ENCODE results near the gene MUL1.

DNA sequence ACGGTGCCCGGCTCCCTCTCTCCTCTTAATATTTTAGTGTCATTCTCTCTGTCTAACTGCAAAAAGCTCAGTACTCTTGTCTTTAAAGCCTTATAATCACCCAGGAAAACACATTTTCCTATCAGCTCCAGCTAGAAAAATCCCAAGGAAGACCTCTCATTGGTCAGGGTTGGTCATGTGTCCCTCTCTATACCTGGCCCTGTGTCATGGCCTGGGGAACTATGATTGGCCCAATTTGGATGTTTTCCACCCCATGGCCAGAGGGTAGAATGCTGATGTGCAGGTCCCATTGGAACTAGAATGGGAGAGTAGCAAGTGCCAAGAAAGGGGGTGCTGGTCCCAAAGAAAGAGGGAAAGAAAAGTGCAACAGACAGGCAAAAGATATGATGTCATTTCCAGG lies 49.2 kb downstream of the MUL1 start:
- TF ChIP-seq, protein P1, sequence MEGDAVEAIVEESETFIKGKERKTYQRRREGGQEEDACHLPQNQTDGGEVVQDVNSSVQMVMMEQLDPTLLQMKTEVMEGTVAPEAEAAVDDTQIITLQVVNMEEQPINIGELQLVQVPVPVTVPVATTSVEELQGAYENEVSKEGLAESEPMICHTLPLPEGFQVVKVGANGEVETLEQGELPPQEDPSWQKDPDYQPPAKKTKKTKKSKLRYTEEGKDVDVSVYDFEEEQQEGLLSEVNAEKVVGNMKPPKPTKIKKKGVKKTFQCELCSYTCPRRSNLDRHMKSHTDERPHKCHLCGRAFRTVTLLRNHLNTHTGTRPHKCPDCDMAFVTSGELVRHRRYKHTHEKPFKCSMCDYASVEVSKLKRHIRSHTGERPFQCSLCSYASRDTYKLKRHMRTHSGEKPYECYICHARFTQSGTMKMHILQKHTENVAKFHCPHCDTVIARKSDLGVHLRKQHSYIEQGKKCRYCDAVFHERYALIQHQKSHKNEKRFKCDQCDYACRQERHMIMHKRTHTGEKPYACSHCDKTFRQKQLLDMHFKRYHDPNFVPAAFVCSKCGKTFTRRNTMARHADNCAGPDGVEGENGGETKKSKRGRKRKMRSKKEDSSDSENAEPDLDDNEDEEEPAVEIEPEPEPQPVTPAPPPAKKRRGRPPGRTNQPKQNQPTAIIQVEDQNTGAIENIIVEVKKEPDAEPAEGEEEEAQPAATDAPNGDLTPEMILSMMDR (tag by site-specific recombination; IDR thresholded peaks at IDR 0.05): no peak
- TF ChIP-seq ZBTB21 (tag by site-specific recombination; IDR thresholded peaks at IDR 0.05) (no peak), GLI4 (tag by site-specific recombination; IDR thresholded peaks at IDR 0.05) (no peak), KLF16 (tag by site-specific recombination; IDR thresholded peaks at IDR 0.05) (no peak), ZNF133 (tag by site-specific recombination; IDR thresholded peaks at IDR 0.05) (no peak), ZNF175 (tag by site-specific recombination; IDR thresholded peaks at IDR 0.05) (no peak), ZNF692 (tag by site-specific recombination; IDR thresholded peaks at IDR 0.05) (no peak), ZNF530 (tag by site-specific recombination; IDR thresholded peaks at IDR 0.05; ENCODE audit: low read depth) (no peak)
- TF ChIP-seq, protein P2, sequence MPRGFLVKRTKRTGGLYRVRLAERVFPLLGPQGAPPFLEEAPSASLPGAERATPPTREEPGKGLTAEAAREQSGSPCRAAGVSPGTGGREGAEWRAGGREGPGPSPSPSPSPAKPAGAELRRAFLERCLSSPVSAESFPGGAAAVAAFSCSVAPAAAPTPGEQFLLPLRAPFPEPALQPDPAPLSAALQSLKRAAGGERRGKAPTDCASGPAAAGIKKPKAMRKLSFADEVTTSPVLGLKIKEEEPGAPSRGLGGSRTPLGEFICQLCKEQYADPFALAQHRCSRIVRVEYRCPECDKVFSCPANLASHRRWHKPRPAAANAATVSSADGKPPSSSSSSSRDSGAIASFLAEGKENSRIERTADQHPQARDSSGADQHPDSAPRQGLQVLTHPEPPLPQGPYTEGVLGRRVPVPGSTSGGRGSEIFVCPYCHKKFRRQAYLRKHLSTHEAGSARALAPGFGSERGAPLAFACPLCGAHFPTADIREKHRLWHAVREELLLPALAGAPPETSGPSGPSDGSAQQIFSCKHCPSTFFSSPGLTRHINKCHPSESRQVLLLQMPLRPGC (tag by site-specific recombination; IDR thresholded peaks at IDR 0.05): no peak
- TF ChIP-seq, protein P3, sequence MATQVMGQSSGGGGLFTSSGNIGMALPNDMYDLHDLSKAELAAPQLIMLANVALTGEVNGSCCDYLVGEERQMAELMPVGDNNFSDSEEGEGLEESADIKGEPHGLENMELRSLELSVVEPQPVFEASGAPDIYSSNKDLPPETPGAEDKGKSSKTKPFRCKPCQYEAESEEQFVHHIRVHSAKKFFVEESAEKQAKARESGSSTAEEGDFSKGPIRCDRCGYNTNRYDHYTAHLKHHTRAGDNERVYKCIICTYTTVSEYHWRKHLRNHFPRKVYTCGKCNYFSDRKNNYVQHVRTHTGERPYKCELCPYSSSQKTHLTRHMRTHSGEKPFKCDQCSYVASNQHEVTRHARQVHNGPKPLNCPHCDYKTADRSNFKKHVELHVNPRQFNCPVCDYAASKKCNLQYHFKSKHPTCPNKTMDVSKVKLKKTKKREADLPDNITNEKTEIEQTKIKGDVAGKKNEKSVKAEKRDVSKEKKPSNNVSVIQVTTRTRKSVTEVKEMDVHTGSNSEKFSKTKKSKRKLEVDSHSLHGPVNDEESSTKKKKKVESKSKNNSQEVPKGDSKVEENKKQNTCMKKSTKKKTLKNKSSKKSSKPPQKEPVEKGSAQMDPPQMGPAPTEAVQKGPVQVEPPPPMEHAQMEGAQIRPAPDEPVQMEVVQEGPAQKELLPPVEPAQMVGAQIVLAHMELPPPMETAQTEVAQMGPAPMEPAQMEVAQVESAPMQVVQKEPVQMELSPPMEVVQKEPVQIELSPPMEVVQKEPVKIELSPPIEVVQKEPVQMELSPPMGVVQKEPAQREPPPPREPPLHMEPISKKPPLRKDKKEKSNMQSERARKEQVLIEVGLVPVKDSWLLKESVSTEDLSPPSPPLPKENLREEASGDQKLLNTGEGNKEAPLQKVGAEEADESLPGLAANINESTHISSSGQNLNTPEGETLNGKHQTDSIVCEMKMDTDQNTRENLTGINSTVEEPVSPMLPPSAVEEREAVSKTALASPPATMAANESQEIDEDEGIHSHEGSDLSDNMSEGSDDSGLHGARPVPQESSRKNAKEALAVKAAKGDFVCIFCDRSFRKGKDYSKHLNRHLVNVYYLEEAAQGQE (tag by site-specific recombination; IDR thresholded peaks at IDR 0.05): no peak

All from HEK293 (cell line).